Keratinocyte (primary cell): Measurements from ENCODE around the gene HTD2. TPM values are rescaled to one million over a fixed set of nuclear protein-coding genes. Genes with fewer than 3 reads are reported as not detected.

Source experiments
- DNase-seq: peaks from one replicate; pipeline ENCODE4 v3.0.0-alpha.2; 2011; ENCODE audit warnings: low read depth, missing footprints, low spot score
- FAIRE-seq: peaks from 2 replicates; lab custom pipeline; 2011; peaks lifted over from hg19 to GRCh38; lab: Jason Lieb, UNC
- H2AFZ ChIP-seq: 2 replicates; pipeline ENCODE4 v1.6.0; 2012; ENCODE audit warnings: low read length, control low read depth, inconsistent platforms; ENCODE audit not compliant: control insufficient read depth
- H3K27ac ChIP-seq: 2 replicates; pipeline ENCODE4 v1.5.1; 2011; ENCODE audit warnings: low read length; ENCODE audit not compliant: control insufficient read depth, insufficient read depth
- H3K27me3 ChIP-seq: 3 replicates; pipeline ENCODE4 v1.6.0; 2011; ENCODE audit warnings: low read length; ENCODE audit not compliant: control insufficient read depth, insufficient read depth; ENCODE audit errors: extremely low read depth
- H3K36me3 ChIP-seq, 2 experiments: 2 replicates in 1 of 2; 3 replicates in 1 of 2; pipeline ENCODE4 v1.5.1; 2011; ENCODE audit warnings: low read length in 2 of 2, mild to moderate bottlenecking in 1 of 2; ENCODE audit not compliant: control insufficient read depth in 2 of 2, insufficient read depth in 2 of 2; ENCODE audit errors: extremely low read depth in 1 of 2
- H3K4me1 ChIP-seq: 3 replicates; pipeline ENCODE4 v1.5.1; 2011; ENCODE audit warnings: low read length; ENCODE audit not compliant: control insufficient read depth, insufficient read depth; ENCODE audit errors: extremely low read depth
- H3K4me2 ChIP-seq: 3 replicates; pipeline ENCODE4 v1.6.0; 2011; ENCODE audit warnings: low read depth, low read length; ENCODE audit not compliant: control insufficient read depth, insufficient read depth; ENCODE audit errors: extremely low read depth
- H3K4me3 ChIP-seq, 3 experiments: fragments of 200-600 bp in 1 of 3; sonication (generic) in 1 of 3; 2 replicates in 2 of 3; 3 replicates in 1 of 3; pipeline ENCODE4 v1.5.1; 2011 to 2016; ENCODE audit warnings: low read length in 3 of 3, mild to moderate bottlenecking in 3 of 3, control low read depth in 2 of 3, inconsistent platforms in 1 of 3, low read depth in 1 of 3, mixed read lengths in 1 of 3, mixed run types in 1 of 3, moderate library complexity in 1 of 3; ENCODE audit not compliant: control insufficient read depth in 2 of 3, insufficient read depth in 2 of 3; ENCODE audit errors: extremely low read depth in 1 of 3
- H3K79me2 ChIP-seq: 2 replicates; pipeline ENCODE4 v1.6.0; 2012; ENCODE audit warnings: low read length; ENCODE audit not compliant: control insufficient read depth, insufficient read depth
- H3K9ac ChIP-seq: 3 replicates; pipeline ENCODE4 v1.6.0; 2011; ENCODE audit warnings: low read length; ENCODE audit not compliant: control insufficient read depth, insufficient read depth; ENCODE audit errors: extremely low read depth
- H3K9me1 ChIP-seq: 3 replicates; pipeline ENCODE4 v1.6.0; 2011; ENCODE audit warnings: low read length; ENCODE audit not compliant: control insufficient read depth, insufficient read depth; ENCODE audit errors: extremely low read depth
- H3K9me3 ChIP-seq: 2 replicates; pipeline ENCODE4 v1.5.1; 2012; ENCODE audit warnings: low read depth, low read length; ENCODE audit not compliant: control insufficient read depth
- H4K20me1 ChIP-seq: 3 replicates; pipeline ENCODE4 v1.6.0; 2011; ENCODE audit warnings: low read length; ENCODE audit not compliant: control insufficient read depth, insufficient read depth; ENCODE audit errors: extremely low read depth
- EZH2 ChIP-seq: IDR thresholded peaks from one replicate; pipeline ENCODE4 v1.6.1; 2012; ENCODE audit warnings: inconsistent platforms, mild to moderate bottlenecking, low read length, moderate library complexity
- dilution Hi-C: fragments of 300-500 bp; cut with MboI; formaldehyde crosslinking; loops from one replicate; pipeline ENCODE4 v1.7.0; 2020; ENCODE audit warnings: low sequenced_read_pairs; ENCODE audit not compliant: extremely low pct_ligation_motif_present
- polyA plus RNA-seq, 5 experiments: library from polyadenylated mRNA; depleted of rRNA in 3 of 5; stranded (reverse) in 3 of 5; stranded (forward) in 1 of 5; unstranded in 1 of 5; fragments of >200 nt; gene quantifications; 1 replicate in 1 of 5; 2 replicates in 3 of 5; 3 replicates in 1 of 5; pipeline versions ENCODE4 v1.2.1 to v1.2.3, GENCODE V29; 2011 to 2012; ENCODE audit warnings: missing spikeins in 2 of 5, low read depth in 1 of 5, low replicate concordance in 1 of 5
- TF ChIP-seq, protein P1 (sequence below), 3 experiments: IDR thresholded peaks in 1 of 3; conservative IDR thresholded peaks in 1 of 3; optimal IDR thresholded peaks in 1 of 3; 2 replicates in 2 of 3; 3 replicates in 1 of 3; pipeline versions ENCODE3 to v1.5.1; 2011; ENCODE audit warnings: low read length in 3 of 3, mild to moderate bottlenecking in 3 of 3, moderate library complexity in 2 of 3, control low read depth in 1 of 3, inconsistent platforms in 1 of 3; ENCODE audit not compliant: insufficient read depth in 2 of 3; ENCODE audit errors: extremely low read depth in 1 of 3

Gene HTD2
- polyA plus RNA-seq, 1 donor (not counting 4 experiments of a cell fraction or from before 2014, with no cell fraction given), result 12.5 TPM

DNA sequence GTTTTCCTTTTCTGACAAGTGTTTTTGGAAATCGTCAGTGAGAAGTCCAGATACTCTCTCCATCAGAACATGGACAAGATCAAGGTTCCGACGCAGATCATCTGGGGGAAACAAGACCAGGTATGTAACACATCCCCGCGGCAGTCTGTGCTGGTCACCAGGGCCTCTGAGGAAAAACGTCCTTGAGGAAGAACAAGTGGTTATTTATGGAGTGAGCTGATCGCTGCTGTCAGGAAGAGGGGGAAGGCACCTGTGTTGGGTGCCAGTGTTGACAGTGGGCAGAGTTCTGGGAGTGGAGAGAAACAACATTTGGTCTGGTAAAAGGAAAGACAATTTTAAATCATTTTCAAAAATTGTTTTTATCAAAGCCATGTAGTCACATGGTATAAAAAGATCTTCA is 21.0 kb upstream of the HTD2 start:
- dilution Hi-C loops, result no loop called here
- H3K27ac ChIP-seq, result no peak overlapping the region
- TF ChIP-seq EZH2, result no peak
- TF ChIP-seq, protein P1, sequence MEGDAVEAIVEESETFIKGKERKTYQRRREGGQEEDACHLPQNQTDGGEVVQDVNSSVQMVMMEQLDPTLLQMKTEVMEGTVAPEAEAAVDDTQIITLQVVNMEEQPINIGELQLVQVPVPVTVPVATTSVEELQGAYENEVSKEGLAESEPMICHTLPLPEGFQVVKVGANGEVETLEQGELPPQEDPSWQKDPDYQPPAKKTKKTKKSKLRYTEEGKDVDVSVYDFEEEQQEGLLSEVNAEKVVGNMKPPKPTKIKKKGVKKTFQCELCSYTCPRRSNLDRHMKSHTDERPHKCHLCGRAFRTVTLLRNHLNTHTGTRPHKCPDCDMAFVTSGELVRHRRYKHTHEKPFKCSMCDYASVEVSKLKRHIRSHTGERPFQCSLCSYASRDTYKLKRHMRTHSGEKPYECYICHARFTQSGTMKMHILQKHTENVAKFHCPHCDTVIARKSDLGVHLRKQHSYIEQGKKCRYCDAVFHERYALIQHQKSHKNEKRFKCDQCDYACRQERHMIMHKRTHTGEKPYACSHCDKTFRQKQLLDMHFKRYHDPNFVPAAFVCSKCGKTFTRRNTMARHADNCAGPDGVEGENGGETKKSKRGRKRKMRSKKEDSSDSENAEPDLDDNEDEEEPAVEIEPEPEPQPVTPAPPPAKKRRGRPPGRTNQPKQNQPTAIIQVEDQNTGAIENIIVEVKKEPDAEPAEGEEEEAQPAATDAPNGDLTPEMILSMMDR (optimal IDR thresholded peaks at IDR 0.05 in 1 of 3, IDR thresholded peaks at IDR 0.05 in 1 of 3, conservative IDR thresholded peaks at IDR 0.05 in 1 of 3; ENCODE audit: extremely low read depth in 1 of 3, insufficient read depth in 2 of 3, low read length in 3 of 3), result no peak
- no peaks in the 10 kb centered on the region for H3K27me3 ChIP-seq
- no peak for DNase-seq
- no peaks in the 10 kb centered on the region for H3K9me1 ChIP-seq
- H3K9ac ChIP-seq, result no peak overlapping the region
- FAIRE-seq, result no peak
- peaks cover 3 to 16% of the 10 kb centered on the region in 2 experiments for H3K36me3 ChIP-seq
- H3K4me2 ChIP-seq, result no peak overlapping the region
- no peaks in the 10 kb centered on the region for H3K79me2 ChIP-seq
- no peaks in the 10 kb centered on the region for H3K9me3 ChIP-seq
- no peak overlapping the region for H3K4me3 ChIP-seq
- H2AFZ ChIP-seq, result no peak overlapping the region
- H3K4me1 ChIP-seq, result no peaks in the 10 kb centered on the region
- no peaks in the 10 kb centered on the region for H4K20me1 ChIP-seq

GRCh38 chr3:58287354-58287753 is 19.0 kb upstream of the HTD2 start:
- dilution Hi-C loops, result no loop called here
- Histone ChIP-seq H3K4me1 (no peaks in the 10 kb centered on the region), H3K9me3 (no peaks in the 10 kb centered on the region), H3K9ac (no peak overlapping the region), H3K27ac (no peak overlapping the region), H3K4me2 (no peak overlapping the region), H3K4me3 (no peak overlapping the region), H4K20me1 (no peaks in the 10 kb centered on the region), H2AFZ (no peak overlapping the region), H3K36me3 (peaks cover 3 to 14% of the 10 kb centered on the region in 2 experiments), H3K9me1 (no peaks in the 10 kb centered on the region), H3K27me3 (no peaks in the 10 kb centered on the region), H3K79me2 (no peaks in the 10 kb centered on the region)
- no peak for TF ChIP-seq EZH2
- TF ChIP-seq, protein P1 (optimal IDR thresholded peaks at IDR 0.05 in 1 of 3, IDR thresholded peaks at IDR 0.05 in 1 of 3, conservative IDR thresholded peaks at IDR 0.05 in 1 of 3; ENCODE audit: extremely low read depth in 1 of 3, insufficient read depth in 2 of 3, low read length in 3 of 3), result no peak
- FAIRE-seq (no peak), DNase-seq (no peak)
